ENCODE measurements around the gene C6orf52. TPM values are rescaled to one million over a fixed set of nuclear protein-coding genes. Genes with fewer than 3 reads are reported as not detected.

C6orf52 gene
- total and polyA plus RNA-seq, 2 donors (not counting 3 experiments of a cell fraction or from before 2014, with no cell fraction given): 0.54 TPM; not detected in 1

DNA sequence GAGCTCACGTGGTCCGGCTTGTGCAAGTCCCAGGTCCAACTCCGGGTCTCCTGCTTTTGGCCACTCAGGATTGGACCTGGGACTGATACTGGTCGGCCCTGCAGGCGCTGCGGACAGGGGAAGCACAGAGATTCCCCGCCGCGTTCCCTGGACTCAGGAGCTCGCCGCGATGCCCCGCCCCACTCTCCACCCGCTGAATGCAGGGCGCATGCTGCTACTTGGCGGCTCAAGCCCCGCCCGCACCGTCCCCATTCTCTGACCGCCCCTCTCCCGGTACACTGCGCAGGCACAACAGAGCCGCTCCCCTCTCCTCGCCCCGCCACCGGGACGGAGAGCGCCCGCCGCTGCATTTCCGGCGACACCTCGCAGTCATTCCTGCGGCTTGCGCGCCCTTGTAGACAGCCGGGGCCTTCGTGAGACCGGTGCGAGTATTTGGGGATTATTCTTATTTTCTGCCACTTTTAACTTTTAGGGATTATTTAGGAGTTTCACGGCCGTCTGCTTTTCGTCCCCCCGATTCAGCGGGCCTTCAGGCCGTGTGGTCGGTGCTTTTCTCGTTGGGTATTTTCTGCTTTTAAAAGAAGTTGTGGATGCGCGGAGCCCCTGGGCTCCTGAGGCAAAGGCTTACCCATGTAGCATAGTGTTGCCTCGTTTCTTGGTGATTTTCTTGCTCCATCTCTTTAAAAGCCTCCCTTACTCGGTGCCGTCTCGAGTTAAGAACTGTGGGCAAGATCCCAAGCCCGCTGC is 28.6 kb upstream of the C6orf52 start, which contains the start of gene TMEM14C:
TMEM14C (plus strand) TSS at position 251 of the 747 bp plus-strand sequence. CDS start 1,544 bp downstream, outside the sequence.
- H3K4me1 ChIP-seq (ENCODE audit: control insufficient read depth, extremely low read depth, insufficient read depth, low read length): peaks cover 10% of the 10 kb centered on the region
- POLR2A ChIA-PET: interaction anchor here (0.6 to 1.2 kb wide), 4 partner anchors 9 to 36 kb away, joined by 3 to 5 read pairs (median 4); partner anchors contain the start of genes PAK1IP1 and TMEM14B
- H3K9ac ChIP-seq (replicated peaks; ENCODE audit: extremely low read depth, insufficient read depth, low read length): peak within 1 kb of the TSS; percentile 90
- H3K9me3 ChIP-seq (replicated peaks; ENCODE audit: control insufficient read depth, insufficient read depth, low read length): no peaks in the 10 kb centered on the region
- H3K4me3 ChIP-seq (replicated peaks in 1 of 3; ENCODE audit: insufficient read depth in 1 of 3, low read depth in 1 of 3, low read length in 3 of 3): peak within 1 kb of the TSS; percentile 59 to 79 (median 76)
- H3K79me2 ChIP-seq (ENCODE audit: control insufficient read depth, insufficient read depth, low read length): no peaks in the 10 kb centered on the region
- intact Hi-C loops (cut with micrococcal nuclease) (loop anchor here (1.0 to 10.0 kb wide), 6 partner anchors 11 to 372 kb away; partner anchors contain the start of genes C6orf52, PAK1IP1, SMIM13 and TMEM14B), dilution Hi-C loops (cut with MboI; ENCODE audit: extremely low pct_ligation_motif_present, low sequenced_read_pairs) (no loop called here)
- H3K4me2 ChIP-seq (ENCODE audit: insufficient read depth, low read length): peak within 1 kb of the TSS; percentile 95
- H3K27ac ChIP-seq (ENCODE audit: insufficient read depth, low read depth, low read length): peak within 1 kb of the TSS; percentile 83
- CTCF ChIA-PET: interaction anchor here (0.6 to 4.8 kb wide), 6 partner anchors 15 to 245 kb away, joined by 3 to 21 read pairs (median 4); partner anchors contain the start of gene TMEM14B
- FAIRE-seq (peak; percentile 96), DNase-seq (ENCODE audit: low read depth, low spot score) (peak; percentile 98)
- TSS peak; percentile 59 for BruUV-seq (replicated peaks)
- H3K36me3 ChIP-seq (ENCODE audit: control insufficient read depth in 2 of 2, extremely low read depth in 1 of 2, insufficient read depth in 2 of 2, low read length in 2 of 2): no peaks in the 10 kb centered on the region
- H2AFZ ChIP-seq (ENCODE audit: low read depth, low read length): peak within 1 kb of the TSS; percentile 96
- H4K20me1 ChIP-seq (replicated peaks; ENCODE audit: control insufficient read depth, extremely low read depth, insufficient read depth, low read length): no peaks in the 10 kb centered on the region
- TF ChIP-seq JUN (IDR thresholded peaks at IDR 0.05; ENCODE audit: borderline replicate concordance, insufficient read depth, insufficient read length, low read depth) (no peak), POLR2AphosphoS5 (IDR thresholded peaks at IDR 0.05; ENCODE audit: insufficient read depth, low read depth, low read length) (peak; percentile 79), GATA2 (IDR thresholded peaks at IDR 0.05; ENCODE audit: insufficient read depth, insufficient read length, low read depth, low read length) (no peak), CTCF (IDR thresholded peaks at IDR 0.05; ENCODE audit: extremely low read depth in 1 of 2, insufficient read depth in 1 of 2, low read depth in 1 of 2, low read length in 2 of 2) (no peak), EZH2 (IDR thresholded peaks at IDR 0.05; ENCODE audit: borderline replicate concordance, low read depth, low read length, severe bottlenecking) (no peak), POLR2A (IDR thresholded peaks at IDR 0.05; ENCODE audit: low read depth, low read length) (peak; percentile 88)
- TF ChIP-seq, protein P1, sequence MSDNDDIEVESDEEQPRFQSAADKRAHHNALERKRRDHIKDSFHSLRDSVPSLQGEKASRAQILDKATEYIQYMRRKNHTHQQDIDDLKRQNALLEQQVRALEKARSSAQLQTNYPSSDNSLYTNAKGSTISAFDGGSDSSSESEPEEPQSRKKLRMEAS (IDR thresholded peaks at IDR 0.05; ENCODE audit: insufficient read depth, insufficient read length): peak; percentile 13
- H3K9me1 ChIP-seq (replicated peaks; ENCODE audit: control insufficient read depth, extremely low read depth, insufficient read depth, low read length): no peaks in the 10 kb centered on the region
- no peaks in the 10 kb centered on the region for H3K27me3 ChIP-seq (ENCODE audit: control insufficient read depth in 2 of 2, insufficient read depth in 2 of 2, low read length in 2 of 2)

All from endothelial cell of umbilical vein (primary cell).